ENCODE data around the gene DNAH6.
"Not testable (repeated sequence)": the region's sequence is repeated elsewhere in the genome, so short reads cannot be mapped to it uniquely, and the experiment has no call there.

DNAH6 gene

DNA sequence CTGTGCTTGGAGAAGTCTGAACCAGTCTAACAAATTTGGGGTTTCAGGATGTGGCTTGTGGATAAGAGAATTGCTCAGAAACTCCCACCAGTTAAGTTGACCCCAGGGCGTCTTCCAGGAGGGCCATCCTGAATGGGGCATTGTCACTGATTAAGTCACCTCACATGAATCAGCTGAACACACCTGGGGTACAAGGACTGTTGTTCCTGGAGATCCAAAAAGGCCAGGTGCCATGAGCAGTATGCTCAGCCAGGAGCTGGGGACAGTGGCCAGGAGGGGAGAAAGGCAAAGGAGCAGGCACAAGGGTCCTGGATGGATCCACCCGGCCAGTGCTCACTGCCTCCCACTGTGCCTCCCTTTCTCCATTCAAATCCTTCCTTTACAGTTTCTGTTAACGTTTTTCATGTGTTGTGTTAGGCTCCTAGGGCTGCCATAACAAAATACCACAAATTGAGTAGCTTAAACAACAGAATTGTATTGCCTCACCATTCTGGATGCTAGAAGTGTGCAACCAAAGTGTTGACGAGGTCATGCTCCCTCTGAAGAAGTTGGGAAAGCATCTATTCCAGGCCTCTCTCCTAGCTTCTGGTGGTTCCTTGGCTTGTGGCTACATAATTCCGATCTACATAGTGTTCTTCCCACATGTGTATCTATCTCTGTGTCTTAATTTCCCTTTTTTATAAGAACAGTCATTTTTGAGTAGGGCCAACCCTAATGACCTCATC lies 331.2 kb downstream of the DNAH6 start:
- no peak for DNase-seq

GRCh38 chr2:84849271-84849952 lies 333.1 kb downstream of the DNAH6 start:
- DNase-seq = no peak

GRCh38 chr2:84850471-84850870 lies 334.2 kb downstream of the DNAH6 start:
- DNase-seq = no peak

- DNase-seq = no peak
These were observed 335.6 kb downstream of the DNAH6 start for GRCh38 chr2:84851876-84852275.

GRCh38 chr2:84854850-84855249 lies 338.6 kb downstream of the DNAH6 start:
- DNase-seq = no peak

GRCh38 chr2:84855731-84856130 lies 339.4 kb downstream of the DNAH6 start:
- DNase-seq = no peak

DNA sequence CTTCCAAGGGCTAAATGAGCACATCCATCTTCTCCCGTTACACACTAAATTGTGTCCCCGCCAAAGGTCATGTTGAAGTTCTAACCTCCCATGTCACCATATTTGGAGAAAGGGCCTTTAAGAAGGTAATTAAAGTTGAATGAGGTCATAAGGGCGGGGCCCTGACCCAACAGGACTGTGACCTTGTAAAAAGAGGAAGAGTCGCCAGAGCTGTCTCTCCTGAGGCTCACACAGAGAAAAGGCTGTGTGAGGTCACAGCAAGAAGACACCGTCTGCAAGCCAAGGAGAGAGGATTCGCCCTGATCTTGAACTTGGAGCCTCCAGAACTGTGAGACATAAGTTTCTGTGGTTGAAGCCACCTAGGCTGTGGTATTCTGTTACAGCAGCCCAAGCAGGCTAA lies 340.5 kb downstream of the DNAH6 start:
- no peak for DNase-seq

DNA sequence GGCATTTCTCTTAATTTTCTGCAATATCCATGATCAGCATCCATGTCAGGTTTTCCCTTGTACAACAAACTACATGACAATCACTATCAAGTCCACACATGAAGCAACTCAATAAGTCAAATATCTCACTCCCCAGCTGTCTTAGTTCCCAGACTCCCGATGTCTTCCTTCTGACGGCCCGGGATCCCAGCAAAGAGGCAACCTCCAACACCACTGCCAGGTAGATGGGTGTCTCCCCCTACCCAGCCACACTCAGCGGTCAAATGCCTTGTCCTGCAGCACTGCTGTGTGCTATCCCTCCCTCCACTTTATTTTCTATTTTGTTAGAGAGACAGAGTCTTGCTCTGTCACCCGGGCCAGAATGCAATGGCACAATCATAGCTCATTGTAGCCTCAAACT lies 341.3 kb downstream of the DNAH6 start:
- no peak for DNase-seq

DNA sequence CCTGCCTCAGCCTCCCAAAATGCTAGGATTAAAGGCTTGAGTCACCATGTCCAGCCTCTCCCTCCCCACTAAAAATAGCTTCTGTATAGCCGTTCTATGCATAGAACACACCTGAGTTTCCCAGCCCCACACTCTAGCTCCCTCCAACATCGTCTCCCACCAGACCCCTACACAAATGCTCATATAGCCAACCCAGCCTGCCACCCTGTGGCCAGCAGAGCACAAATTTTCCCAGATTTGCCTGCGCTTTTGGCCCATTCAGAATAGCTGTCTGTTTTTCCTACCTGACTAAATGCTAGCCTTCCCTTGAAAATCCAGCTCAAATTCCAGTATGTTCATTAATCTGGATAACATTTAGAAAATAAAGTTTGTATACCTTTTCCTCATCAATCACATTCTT lies 341.8 kb downstream of the DNAH6 start:
- DNase-seq = no peak

DNA sequence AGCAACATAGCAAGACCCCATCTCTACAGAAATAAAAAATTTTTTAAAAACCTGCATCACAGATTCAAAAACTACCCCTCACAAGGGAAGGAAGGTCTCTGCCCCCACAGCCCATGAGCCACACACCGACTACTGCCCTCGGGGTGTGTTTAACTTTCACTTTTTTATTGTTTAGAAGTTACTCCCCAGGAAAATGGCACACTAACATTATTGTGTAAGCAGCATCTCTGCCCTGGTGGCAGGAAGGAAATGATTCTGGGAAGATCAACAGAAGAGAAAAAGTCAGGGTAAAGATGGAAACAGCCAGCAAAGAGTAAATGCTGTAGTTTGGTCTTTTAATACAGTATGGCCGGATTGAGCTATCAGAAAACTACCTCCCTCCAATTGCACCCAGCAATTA lies 342.6 kb downstream of the DNAH6 start:
- DNase-seq = no peak

DNA sequence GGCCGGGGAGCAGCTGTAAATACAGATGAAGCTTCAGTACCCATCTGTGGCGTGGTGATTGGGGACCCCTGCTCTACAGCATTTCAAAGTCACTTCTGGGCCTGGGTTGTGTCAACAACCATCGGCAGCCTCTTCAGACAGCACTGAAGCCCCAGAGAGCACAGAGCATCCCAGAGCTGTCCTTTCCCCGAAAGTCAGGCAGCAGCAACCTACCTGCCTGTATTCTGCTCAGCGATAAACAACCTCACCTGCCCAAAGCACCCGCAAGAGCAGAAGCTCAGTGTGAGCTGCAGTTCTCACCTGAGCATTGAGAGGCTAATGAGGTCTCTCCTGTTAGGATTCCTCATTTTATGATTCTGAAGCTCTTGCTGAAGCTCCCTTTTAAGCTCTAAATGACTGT lies 345.2 kb downstream of the DNAH6 start:
- no peak for DNase-seq

DNA sequence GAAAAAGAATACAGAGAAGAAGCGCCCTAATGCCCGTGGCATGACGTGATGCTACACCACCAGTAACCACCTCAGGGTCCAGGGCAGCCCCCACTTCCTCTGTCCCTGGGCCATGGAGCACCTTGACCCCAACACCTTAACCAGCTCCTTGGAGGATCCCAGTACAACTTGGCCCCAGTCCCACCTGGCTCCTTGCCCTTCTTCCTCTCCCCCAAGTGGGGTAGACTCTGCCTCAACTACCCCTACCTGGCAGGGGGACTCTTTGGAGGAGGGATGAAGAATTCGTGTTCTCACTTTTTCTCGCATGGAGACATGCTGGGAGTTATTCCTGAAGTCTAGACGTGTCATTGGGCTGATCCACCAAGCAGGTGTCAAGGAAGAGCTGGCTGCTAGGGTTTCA lies 345.7 kb downstream of the DNAH6 start:
- DNase-seq = no peak

DNA sequence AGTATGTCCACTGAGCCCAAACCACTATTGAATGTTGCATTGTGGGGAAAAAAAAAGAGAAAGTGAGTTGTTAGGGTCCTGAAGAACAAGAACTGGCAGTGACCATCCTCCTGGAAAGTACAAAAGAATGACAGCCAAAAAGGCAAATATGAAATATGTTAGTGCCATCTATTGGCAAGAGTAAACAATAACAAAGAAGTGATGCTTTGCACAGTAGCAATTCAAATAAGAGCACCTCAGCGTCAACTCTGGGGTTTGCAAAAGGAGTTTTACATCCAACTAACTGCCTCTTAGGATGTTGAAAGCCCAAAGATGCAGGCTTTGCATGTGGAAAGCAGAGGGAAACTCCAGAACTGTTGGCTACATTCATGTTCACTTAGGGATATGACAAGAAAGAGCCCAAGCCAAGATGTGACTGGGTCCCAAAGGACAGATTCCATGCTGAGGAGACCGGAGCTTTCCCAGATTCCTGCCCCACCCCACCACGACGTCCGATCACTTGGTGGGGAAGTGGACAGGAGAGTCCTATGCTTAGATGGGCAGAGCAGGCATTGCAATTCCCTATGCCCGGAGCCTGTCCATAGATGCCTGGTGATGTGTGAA lies 349.0 kb downstream of the DNAH6 start:
- no peak for DNase-seq

GRCh38 chr2:84866122-84866521 lies 349.8 kb downstream of the DNAH6 start:
- DNase-seq = no peak

- DNase-seq = not testable (repeated sequence)
These were observed 352.0 kb downstream of the DNAH6 start for GRCh38 chr2:84868327-84868726.

Measured in NCI-H2171 (cell line).